ENCODE results near the gene RBMS3.

DNA sequence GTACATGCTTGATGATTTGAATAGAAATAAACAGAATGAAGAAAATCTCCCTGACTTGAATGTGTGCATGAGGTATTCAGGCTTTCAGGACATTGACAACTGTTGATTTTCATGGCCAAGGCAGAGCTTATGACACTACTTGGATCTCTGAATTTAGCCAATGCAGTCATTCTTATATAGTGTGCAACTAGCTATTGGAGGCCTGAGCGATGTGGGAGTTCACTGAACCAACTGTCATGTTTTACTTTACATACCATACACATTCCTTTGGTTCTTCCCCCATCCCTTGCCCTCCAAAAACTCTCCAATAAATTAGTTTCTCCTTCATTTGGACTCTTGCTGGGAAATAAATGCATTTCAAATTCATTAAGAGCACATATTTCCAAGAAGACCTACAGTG is 460.4 kb downstream of the RBMS3 start:
- no peak for TF ChIP-seq CTCF (conservative IDR thresholded peaks at IDR 0.05 in 1 of 2, IDR thresholded peaks at IDR 0.05 in 1 of 2; ENCODE audit: low read depth in 1 of 2, low read length in 2 of 2)
- no peak for TF ChIP-seq EZH2 (IDR thresholded peaks at IDR 0.05; ENCODE audit: low read length, missing control alignments)
